GM12872 (cell line): ENCODE results near the gene WDFY2.

Experiments
- TF ChIP-seq, protein P1 (sequence below): IDR thresholded peaks from 3 replicates; pipeline ENCODE4 v1.5.1; 2011; ENCODE audit warnings: low read depth, mild to moderate bottlenecking, low read length, moderate library complexity; ENCODE audit not compliant: insufficient read depth

Gene WDFY2

GRCh38 chr13:51777921-51778320, 193.7 kb downstream of the WDFY2 start:
- TF ChIP-seq, protein P1, sequence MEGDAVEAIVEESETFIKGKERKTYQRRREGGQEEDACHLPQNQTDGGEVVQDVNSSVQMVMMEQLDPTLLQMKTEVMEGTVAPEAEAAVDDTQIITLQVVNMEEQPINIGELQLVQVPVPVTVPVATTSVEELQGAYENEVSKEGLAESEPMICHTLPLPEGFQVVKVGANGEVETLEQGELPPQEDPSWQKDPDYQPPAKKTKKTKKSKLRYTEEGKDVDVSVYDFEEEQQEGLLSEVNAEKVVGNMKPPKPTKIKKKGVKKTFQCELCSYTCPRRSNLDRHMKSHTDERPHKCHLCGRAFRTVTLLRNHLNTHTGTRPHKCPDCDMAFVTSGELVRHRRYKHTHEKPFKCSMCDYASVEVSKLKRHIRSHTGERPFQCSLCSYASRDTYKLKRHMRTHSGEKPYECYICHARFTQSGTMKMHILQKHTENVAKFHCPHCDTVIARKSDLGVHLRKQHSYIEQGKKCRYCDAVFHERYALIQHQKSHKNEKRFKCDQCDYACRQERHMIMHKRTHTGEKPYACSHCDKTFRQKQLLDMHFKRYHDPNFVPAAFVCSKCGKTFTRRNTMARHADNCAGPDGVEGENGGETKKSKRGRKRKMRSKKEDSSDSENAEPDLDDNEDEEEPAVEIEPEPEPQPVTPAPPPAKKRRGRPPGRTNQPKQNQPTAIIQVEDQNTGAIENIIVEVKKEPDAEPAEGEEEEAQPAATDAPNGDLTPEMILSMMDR, result no peak

GRCh38 chr13:51778392-51778791, 194.1 kb downstream of the WDFY2 start:
- TF ChIP-seq, protein P1, result no peak

DNA sequence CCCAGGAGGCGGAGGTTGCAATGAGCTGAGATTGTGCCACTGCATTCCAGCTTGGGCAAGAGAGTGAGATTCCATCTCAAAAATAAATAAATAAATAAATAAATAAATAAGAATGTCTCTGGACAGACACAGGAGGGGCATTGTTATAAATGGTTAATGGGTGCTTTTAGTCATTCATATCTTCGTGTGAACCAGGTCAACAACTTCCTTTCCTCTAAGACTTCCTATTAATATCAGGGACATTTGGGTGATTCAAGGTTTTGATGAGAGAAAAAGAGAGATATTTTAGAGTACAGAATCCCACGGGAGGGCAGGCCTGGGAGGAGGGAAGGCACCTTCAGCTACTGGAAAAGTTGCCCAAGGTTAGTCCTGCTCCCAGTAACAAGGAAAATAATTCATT, 195.8 kb downstream of the WDFY2 start:
- TF ChIP-seq, protein P1, result no peak

GRCh38 chr13:51781246-51782022, 197.2 kb downstream of the WDFY2 start:
- TF ChIP-seq, protein P1, result peak; percentile 36; the same call in 2 of the 3 replicates

- TF ChIP-seq, protein P1, result no peak
These were observed 197.9 kb downstream of the WDFY2 start for GRCh38 chr13:51782026-51782710.

DNA sequence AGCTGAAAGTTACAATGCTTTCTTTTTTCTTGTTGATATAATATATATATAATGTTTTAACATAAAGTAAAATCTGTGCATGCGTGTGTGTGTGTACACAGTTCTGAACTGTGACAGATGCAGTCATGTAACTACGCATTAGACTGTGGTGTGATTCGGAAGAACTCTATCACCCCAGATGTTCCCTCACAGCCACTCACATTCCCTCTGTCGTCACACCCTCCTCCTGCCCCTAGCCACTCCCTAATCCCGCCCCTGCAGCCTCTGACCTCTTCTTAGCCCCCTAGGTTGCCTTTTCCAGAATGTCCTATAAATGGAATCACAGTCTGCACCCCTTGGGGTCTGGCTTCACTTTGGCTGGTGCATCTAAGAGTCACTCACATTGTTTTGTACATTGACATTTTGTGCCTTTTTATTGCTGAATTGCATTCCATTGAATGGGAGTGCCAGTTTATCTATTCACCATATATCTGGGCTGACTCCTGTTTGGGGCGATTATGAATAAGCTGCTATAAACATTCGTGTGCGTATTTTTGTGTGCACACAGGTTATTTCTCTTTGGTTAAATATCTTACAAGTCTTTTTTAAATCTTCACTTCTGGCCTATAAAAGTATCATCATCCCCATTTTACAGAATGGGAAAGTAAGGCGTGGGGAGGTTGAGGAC, 199.3 kb downstream of the WDFY2 start:
- TF ChIP-seq, protein P1, result no peak

DNA sequence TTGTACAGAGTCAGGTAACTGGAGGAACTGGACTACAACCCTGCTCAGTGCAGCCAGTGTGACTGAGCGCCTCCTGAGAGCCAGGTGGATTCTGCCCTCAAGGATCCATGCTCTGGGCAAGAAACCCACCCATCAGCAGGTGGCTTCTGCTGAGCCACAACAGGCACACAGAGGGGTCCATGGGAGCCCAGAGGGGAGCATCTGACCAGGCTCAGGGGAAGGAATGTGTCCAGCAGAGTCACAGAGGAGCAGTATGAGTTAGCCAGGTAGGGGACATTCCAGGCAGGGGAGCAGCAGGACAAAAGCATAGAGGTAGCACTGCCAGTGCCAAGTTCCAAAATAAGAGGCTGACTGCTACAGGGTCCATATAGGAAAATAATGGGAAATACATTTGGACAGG, 199.8 kb downstream of the WDFY2 start:
- TF ChIP-seq, protein P1, result no peak
